ENCODE results near the gene ITGB2.

The ITGB2 gene

GRCh38 chr21:44895859-44896258 lies 24.8 kb downstream of the ITGB2 start:
- DNase-seq: no peak

- DNase-seq: no peak
These were observed 25.9 kb downstream of the ITGB2 start for GRCh38 chr21:44894687-44895302.

- DNase-seq: no peak
These were observed 26.6 kb downstream of the ITGB2 start for GRCh38 chr21:44893948-44894656.

- no peak for DNase-seq
These were observed 27.5 kb downstream of the ITGB2 start for GRCh38 chr21:44893278-44893556.

- peak; percentile 44 to 54 for DNase-seq
These were observed 28.0 kb downstream of the ITGB2 start for GRCh38 chr21:44892536-44893277.

- no peak for DNase-seq
These were observed 28.6 kb downstream of the ITGB2 start for GRCh38 chr21:44892095-44892494.

- no peak for DNase-seq
These were observed 29.1 kb downstream of the ITGB2 start for GRCh38 chr21:44891631-44892031.

- no peak for DNase-seq
These were observed 29.6 kb downstream of the ITGB2 start for GRCh38 chr21:44890961-44891541.

- DNase-seq: no peak
These were observed 30.3 kb downstream of the ITGB2 start for GRCh38 chr21:44890338-44890931.

- DNase-seq: no peak
These were observed 30.9 kb downstream of the ITGB2 start for GRCh38 chr21:44889625-44890337.

GRCh38 chr21:44888581-44889550 lies 31.8 kb downstream of the ITGB2 start:
- DNase-seq: no peak

GRCh38 chr21:44887807-44888580 lies 32.7 kb downstream of the ITGB2 start:
- no peak for DNase-seq

- DNase-seq: no peak
These were observed 33.4 kb downstream of the ITGB2 start for GRCh38 chr21:44887126-44887806.

GRCh38 chr21:44886113-44887075 lies 34.3 kb downstream of the ITGB2 start:
- no peak for DNase-seq

GRCh38 chr21:44885615-44886014 lies 35.1 kb downstream of the ITGB2 start:
- DNase-seq: no peak

- DNase-seq: no peak
These were observed 36.6 kb downstream of the ITGB2 start for GRCh38 chr21:44884097-44884496.

- DNase-seq: no peak
These were observed 37.4 kb downstream of the ITGB2 start for GRCh38 chr21:44883250-44883649.

GRCh38 chr21:44881198-44881872 lies 39.4 kb downstream of the ITGB2 start:
- DNase-seq: peak in 1 of 2 experiments; percentile 55
